Body of pancreas (tissue), 4 donors: ENCODE results near the gene TAS2R42.

Experiments used
- CTCF ChIP-seq, 7 experiments: fragments of 450-650 bp in 4 of 7; fragments of 200-600 bp in 3 of 7; sonication (generic) in 3 of 7; IDR thresholded peaks; one replicate each; pipeline ENCODE4 v1.5.1; 2016 to 2019; ENCODE audit warnings: antibody characterized with exemption in 7 of 7
- POLR2A ChIP-seq, 3 donors: fragments of 450-650 bp; IDR thresholded peaks; one replicate each; pipeline ENCODE4 v1.6.1; 2016; ENCODE audit warnings: antibody characterized with exemption in 3 of 3, mild to moderate bottlenecking in 2 of 3

- no peak for TF ChIP-seq CTCF (IDR thresholded peaks at IDR 0.05)
- TF ChIP-seq POLR2A (IDR thresholded peaks at IDR 0.05), result no peak
Observed at GRCh38 chr12:11174022-11174421, 12.7 kb downstream of the TAS2R42 start.
